Right lobe of liver (tissue), 4 donors: ENCODE results near the gene SKP2.

Experiments used
- POLR2A ChIP-seq: fragments of 450-650 bp; IDR thresholded peaks from one replicate; pipeline ENCODE4 v1.6.1; 2017; ENCODE audit warnings: antibody characterized with exemption, mild to moderate bottlenecking
- TF ChIP-seq, protein P1 (sequence below), 4 donors: fragments of 200-600 bp in 3 of 4; fragments of 450-650 bp in 1 of 4; IDR thresholded peaks; one replicate each; pipeline versions ENCODE4 v1.5.1 to v1.8.0; 2016 to 2022; ENCODE audit warnings: antibody characterized with exemption in 4 of 4, mild to moderate bottlenecking in 2 of 4
- donor health status: DM: no; HTN: no; CAD: no.
- donor health status: DM: no; HTN: no; CAD: no.
- donor health status: DM: no; HTN: yes; CAD: no.

DNA sequence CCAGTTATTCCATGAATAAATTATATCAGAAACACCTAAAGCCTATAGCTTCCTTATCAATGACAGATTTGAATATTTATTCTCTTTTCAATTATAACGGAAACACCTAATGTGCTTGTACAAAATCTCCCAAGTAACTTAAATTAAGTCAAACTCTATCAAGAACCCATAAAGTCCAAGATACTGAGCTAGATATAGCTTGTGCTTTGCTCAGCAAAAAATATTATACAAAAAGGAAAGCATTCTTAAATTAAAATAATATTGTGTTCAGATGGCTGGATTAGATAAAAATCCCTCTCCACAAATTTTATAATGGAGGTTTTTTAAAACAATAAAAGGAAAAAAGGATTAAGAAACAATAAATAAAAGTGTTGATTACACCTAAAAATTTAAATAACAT, 66.1 kb downstream of the SKP2 start:
- no peak for TF ChIP-seq POLR2A
- TF ChIP-seq, protein P1, sequence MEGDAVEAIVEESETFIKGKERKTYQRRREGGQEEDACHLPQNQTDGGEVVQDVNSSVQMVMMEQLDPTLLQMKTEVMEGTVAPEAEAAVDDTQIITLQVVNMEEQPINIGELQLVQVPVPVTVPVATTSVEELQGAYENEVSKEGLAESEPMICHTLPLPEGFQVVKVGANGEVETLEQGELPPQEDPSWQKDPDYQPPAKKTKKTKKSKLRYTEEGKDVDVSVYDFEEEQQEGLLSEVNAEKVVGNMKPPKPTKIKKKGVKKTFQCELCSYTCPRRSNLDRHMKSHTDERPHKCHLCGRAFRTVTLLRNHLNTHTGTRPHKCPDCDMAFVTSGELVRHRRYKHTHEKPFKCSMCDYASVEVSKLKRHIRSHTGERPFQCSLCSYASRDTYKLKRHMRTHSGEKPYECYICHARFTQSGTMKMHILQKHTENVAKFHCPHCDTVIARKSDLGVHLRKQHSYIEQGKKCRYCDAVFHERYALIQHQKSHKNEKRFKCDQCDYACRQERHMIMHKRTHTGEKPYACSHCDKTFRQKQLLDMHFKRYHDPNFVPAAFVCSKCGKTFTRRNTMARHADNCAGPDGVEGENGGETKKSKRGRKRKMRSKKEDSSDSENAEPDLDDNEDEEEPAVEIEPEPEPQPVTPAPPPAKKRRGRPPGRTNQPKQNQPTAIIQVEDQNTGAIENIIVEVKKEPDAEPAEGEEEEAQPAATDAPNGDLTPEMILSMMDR (IDR thresholded peaks at IDR 0.05), result no peak
